ENCODE measurements around the gene FHOD3.

The FHOD3 gene

GRCh38 chr18:36667811-36668210 lies 370.3 kb downstream of the FHOD3 start:
- DNase-seq (ENCODE audit: low read depth): no peak

GRCh38 chr18:36668349-36668748 lies 370.8 kb downstream of the FHOD3 start:
- no peak for DNase-seq (ENCODE audit: low read depth)

- DNase-seq (ENCODE audit: low read depth): no peak
These were observed 375.2 kb downstream of the FHOD3 start for GRCh38 chr18:36672437-36673344.

GRCh38 chr18:36673452-36673851 lies 375.9 kb downstream of the FHOD3 start:
- no peak for DNase-seq (ENCODE audit: low read depth)

GRCh38 chr18:36675076-36675475 lies 377.6 kb downstream of the FHOD3 start:
- DNase-seq (ENCODE audit: low read depth): no peak

- no peak for DNase-seq (ENCODE audit: low read depth)
These were observed 378.0 kb downstream of the FHOD3 start for GRCh38 chr18:36675542-36675941.

GRCh38 chr18:36676629-36677028 lies 379.1 kb downstream of the FHOD3 start:
- no peak for DNase-seq (ENCODE audit: low read depth)

- DNase-seq (ENCODE audit: low read depth): no peak
These were observed 382.5 kb downstream of the FHOD3 start for GRCh38 chr18:36680042-36680441.

- DNase-seq (ENCODE audit: low read depth): no peak
These were observed 388.1 kb downstream of the FHOD3 start for GRCh38 chr18:36685580-36685979.

- DNase-seq (ENCODE audit: low read depth): no peak
These were observed 390.8 kb downstream of the FHOD3 start for GRCh38 chr18:36688020-36688965.

GRCh38 chr18:36692371-36692770 lies 394.9 kb downstream of the FHOD3 start:
- DNase-seq (ENCODE audit: low read depth): no peak

GRCh38 chr18:36692921-36693332 lies 395.4 kb downstream of the FHOD3 start:
- no peak for DNase-seq (ENCODE audit: low read depth)

GRCh38 chr18:36693931-36694620 lies 396.6 kb downstream of the FHOD3 start:
- no peak for DNase-seq (ENCODE audit: low read depth)

- DNase-seq (ENCODE audit: low read depth): no peak
These were observed 398.3 kb downstream of the FHOD3 start for GRCh38 chr18:36695806-36696205.

GRCh38 chr18:36697905-36698304 lies 400.4 kb downstream of the FHOD3 start:
- DNase-seq (ENCODE audit: low read depth): no peak

GRCh38 chr18:36700955-36701354 lies 403.4 kb downstream of the FHOD3 start:
- DNase-seq (ENCODE audit: low read depth): no peak

GRCh38 chr18:36702401-36703013 lies 405.0 kb downstream of the FHOD3 start:
- DNase-seq (ENCODE audit: low read depth): no peak

GRCh38 chr18:36704156-36704555 lies 406.6 kb downstream of the FHOD3 start:
- no peak for DNase-seq (ENCODE audit: low read depth)

GRCh38 chr18:36706134-36706881 lies 408.8 kb downstream of the FHOD3 start:
- no peak for DNase-seq (ENCODE audit: low read depth)

- no peak for DNase-seq (ENCODE audit: low read depth)
These were observed 410.9 kb downstream of the FHOD3 start for GRCh38 chr18:36708366-36708765.

- DNase-seq (ENCODE audit: low read depth): no peak
These were observed 411.8 kb downstream of the FHOD3 start for GRCh38 chr18:36709315-36709714.

Data from activated T-cell treated with anti-CD3 and anti-CD28 coated beads for 1 hour (primary cell).